Hepatic stellate cell (primary cell): ENCODE measurements around the gene SLC22A7.
"Not testable (repeated sequence)": the region's sequence is repeated elsewhere in the genome, so short reads cannot be mapped to it uniquely, and the experiment has no call there.

Source experiments
- DNase-seq: peaks from one replicate; pipeline ENCODE4 v3.0.0; 2011; ENCODE audit warnings: low spot score

The SLC22A7 gene

DNA sequence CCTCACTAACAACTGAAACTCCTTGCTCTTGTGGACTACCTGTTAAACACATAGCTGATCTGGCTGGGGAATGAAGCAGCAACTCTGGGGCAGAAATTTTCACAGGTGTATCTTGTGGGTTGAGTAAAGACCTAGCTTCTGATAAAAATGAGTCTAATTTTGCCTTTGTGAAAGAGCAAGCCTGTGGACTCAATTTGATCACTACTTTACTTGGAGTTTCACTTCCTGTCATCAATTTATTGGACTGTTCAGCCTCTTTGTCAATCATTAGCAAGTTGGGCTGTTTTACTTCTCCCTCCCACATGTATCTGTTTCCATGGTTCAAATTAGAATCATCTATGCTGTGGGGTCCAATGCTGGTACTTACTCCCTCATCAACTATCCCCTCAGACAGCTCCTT is 40.2 kb downstream of the SLC22A7 start:
- DNase-seq, result no peak

DNA sequence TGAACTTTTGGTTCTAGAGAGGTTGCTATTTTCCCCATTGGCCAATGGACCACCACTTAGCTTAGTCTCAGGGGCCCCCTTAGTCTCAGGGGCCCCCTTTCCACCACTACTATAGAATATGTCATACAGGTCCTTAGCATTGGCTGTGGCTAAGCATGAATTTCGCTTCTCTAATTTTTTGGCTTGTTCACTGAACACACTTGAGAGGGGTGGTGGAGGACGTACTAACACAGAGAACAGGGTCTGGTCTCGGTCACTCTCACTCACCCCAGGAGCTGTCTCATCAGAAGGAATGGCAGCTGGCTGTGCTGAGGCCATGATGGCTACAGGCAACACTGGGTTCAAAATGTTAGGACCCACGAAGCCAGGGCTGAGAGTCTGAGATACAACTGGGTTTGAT is 41.1 kb downstream of the SLC22A7 start:
- DNase-seq, result no peak

DNA sequence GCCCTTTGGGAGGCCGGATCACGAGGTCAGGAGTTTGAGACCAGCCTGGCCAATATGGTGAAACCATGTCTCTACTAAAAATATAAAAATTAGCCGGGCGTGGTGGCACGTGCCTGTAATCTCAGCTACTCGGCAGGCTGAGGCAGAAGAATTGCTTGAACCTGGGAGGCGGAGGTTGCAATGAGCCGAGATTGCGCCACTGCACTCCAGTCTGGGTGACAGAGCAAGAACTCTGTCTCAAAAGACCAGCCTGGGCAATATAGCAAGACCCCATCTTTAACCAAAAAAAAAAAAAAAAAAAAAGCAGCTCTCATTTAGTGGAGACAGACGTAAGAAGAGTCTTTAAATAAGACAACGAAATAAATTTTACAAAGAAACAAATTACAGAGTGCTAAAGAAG is 48.2 kb downstream of the SLC22A7 start:
- not testable (repeated sequence) for DNase-seq

DNA sequence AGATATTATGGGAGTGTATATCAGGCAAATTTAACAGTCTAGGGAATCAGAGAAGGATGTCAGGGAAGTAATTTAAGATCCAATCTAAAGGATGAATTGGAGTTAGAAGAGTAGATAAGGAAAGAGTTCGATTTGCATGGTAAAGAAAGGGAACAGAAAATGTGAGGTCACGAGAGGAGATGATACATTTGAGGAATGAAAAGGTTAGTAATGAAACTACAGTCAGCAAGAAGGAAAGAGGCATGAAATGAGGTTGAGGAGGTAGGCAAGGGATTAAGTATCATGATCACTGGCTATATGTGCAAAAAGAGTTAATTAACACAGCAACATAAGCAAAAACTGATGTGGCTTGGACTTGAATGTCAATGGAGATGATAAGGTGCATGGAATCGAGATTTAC is 49.0 kb downstream of the SLC22A7 start:
- DNase-seq, result no peak

DNA sequence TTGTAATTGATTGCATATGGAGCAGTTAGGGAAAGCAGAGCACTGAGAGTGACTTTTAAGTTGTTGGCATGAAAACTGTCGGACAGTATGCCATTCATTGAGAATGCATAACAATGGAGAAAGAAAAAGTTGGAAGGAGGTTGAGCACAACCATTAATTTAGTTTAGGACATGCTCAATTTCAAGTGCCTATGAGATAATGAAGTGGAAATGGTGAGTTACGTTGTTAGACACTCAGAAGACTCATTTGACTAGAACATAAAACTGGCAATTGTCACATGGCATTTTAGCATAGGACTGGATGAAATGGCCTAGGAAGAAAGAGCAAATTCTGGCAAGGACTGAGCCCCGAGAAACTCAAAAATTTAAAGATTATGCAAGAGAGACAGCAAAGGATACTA is 49.4 kb downstream of the SLC22A7 start:
- no peak for DNase-seq

DNA sequence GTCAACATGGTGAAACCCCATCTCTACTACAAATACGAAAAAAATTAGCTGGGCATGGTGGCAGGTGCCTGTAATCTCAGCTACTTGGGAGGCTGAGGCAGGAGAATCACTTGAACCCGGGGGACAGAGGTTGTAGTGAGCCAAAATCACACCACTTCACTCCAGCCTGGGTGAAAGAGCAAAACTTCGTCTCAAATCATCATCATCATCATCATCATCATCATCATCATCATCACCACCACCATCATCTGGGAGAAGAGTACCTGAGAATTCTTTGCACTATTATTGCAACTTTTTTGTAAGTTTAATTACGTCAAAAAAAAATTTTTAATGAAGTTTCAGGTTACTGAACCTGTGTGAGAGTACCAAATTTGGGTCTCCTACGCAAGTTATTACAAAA is 53.9 kb downstream of the SLC22A7 start:
- DNase-seq, result not testable (repeated sequence)
